C4-2B (cell line): Measurements from ENCODE around the gene EVA1B.
A peak's percentile ranks its signal among the peaks of the same experiment; 100 is the strongest.

ENCODE experiments used
- H3K27ac ChIP-seq: fragments of 450-650 bp; 2 replicates; pipeline ENCODE4 v1.5.1; 2017
- ZFX ChIP-seq: fragments of 450-650 bp; IDR thresholded peaks from 2 replicates; pipeline ENCODE4 v1.6.1; 2017
- TF ChIP-seq, protein P1 (sequence below): fragments of 450-650 bp; conservative IDR thresholded peaks from 2 replicates; pipeline ENCODE4 v1.5.1; 2017; ENCODE audit warnings: mild to moderate bottlenecking

Gene EVA1B, protein sequence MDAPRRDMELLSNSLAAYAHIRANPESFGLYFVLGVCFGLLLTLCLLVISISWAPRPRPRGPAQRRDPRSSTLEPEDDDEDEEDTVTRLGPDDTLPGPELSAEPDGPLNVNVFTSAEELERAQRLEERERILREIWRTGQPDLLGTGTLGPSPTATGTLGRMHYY

DNA sequence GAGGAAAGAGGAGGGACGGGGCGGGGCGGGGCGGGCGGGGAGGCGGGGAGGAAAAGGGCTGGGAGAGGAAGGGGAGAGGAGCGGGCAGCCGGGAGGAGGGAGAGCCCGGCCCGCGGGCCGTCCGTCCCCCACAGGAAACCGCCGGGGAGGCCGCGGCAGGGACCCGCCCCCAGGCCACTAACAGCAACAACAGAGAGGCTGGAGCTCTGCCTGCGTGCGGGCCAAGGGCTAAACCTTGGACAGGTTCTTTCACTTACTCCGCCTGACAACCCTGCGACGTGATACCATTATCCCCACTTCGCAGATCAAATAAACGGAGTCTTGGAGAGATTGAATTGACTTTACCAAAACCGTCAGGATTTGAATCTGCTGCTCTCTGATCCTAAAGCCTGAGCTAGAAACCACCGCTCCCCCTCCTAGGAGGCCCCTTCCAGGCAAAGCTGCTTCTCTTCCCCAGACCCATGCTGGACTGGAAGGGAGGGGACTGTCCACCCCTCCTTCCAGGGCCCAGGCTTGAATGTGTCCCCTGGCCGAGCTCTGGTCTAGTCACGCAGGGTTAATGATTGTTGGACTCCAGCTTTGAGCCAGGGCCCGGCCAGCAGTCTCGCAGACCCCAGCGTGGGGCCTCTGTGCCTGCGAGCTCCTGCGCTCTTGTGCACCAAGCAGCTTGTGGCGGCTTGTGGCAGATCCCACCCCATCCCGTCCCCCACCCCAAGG lies at the start of gene EVA1B:
Gene EVA1B (minus strand): TSS at position 10 of the 717 bp plus-strand sequence. CDS start 608 bp downstream, outside the sequence.
- TF ChIP-seq ZFX, result no peak
- TF ChIP-seq, protein P1, sequence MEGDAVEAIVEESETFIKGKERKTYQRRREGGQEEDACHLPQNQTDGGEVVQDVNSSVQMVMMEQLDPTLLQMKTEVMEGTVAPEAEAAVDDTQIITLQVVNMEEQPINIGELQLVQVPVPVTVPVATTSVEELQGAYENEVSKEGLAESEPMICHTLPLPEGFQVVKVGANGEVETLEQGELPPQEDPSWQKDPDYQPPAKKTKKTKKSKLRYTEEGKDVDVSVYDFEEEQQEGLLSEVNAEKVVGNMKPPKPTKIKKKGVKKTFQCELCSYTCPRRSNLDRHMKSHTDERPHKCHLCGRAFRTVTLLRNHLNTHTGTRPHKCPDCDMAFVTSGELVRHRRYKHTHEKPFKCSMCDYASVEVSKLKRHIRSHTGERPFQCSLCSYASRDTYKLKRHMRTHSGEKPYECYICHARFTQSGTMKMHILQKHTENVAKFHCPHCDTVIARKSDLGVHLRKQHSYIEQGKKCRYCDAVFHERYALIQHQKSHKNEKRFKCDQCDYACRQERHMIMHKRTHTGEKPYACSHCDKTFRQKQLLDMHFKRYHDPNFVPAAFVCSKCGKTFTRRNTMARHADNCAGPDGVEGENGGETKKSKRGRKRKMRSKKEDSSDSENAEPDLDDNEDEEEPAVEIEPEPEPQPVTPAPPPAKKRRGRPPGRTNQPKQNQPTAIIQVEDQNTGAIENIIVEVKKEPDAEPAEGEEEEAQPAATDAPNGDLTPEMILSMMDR, result no peak
- H3K27ac ChIP-seq, result peak within 1 kb of the TSS; percentile 52

DNA sequence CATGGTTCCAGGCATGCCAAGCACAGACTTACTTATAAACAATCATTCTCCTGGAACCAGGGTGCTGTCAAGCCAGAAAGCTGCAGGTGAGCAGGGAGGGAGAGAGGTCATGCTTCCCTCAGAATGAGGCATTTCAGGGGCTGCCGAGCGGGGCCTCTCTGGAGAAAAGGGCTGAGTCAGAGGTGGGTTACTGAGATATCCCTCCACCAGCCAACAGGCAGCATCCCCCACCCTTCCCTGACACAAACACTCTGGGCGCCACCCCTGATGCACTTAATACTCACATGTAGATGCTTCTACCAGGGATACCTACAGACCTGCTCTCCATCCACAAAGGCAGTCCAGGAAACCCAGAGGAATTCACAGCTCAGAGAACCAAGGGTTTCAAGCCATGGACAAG lies 49.2 kb upstream of the EVA1B start:
- H3K27ac ChIP-seq, result no peak overlapping the region; the same call in 1 of the 2 replicates
- TF ChIP-seq, protein P1, result no peak
- TF ChIP-seq ZFX, result no peak

DNA sequence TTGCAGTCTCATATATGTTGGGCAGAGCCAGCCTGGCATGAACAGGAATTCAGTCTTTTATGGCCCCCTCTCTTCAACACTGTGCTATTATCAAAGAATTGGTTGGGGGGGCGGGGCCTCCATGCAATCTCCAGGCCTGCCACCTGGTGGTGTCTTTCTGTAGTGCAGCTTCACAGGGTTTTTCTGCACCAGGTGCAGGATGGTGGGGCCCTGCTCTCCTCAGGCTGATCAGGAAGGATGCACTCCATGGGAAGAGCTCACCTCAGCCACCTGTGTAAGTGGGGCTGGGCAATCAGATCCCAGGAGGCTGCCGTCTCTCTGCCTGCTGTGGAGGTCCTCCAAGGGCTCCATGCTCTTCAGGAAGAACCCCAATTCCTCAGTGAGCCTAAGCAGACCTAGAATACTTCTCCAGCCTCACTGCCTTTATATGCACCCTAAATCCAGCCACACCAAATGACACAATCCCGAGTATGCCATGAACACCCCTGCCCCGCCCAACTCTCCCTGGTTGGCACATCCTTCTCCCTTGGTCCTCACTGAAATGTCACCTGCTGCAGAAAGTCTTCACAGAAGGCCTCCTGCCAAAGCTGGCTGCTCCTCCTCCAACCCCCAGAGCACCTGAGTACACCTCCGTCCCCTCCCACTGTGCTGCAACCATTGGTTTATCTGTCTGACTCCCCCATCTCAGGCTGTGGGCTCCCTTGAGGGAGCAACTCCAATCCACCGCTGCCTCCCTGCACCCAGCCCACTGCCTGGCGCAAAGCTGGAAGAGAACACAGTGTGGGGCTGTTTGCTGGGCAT lies 45.8 kb upstream of the EVA1B start:
- TF ChIP-seq ZFX, result no peak
- TF ChIP-seq, protein P1, result peak; percentile 95
- H3K27ac ChIP-seq, result no peak overlapping the region

DNA sequence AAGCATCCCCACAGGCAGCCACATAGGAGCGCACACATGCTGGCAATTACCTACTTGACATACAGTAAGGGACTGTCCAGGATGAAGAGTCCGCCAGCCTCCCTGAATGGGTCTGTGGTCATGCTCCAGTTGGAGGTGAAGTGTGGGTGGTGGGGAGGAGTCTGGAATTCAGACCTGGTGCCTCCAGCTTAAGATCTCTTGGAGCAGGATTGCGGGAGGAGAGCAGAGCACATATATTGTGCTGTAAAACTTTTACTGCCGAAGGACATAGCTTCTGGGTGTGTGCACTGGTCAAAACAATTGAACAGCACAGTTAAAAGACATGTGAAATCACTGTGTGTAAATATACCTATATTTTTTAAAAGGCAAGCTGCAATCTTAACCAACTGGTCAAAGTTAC lies 44.4 kb upstream of the EVA1B start:
- TF ChIP-seq, protein P1, result no peak
- no peak for TF ChIP-seq ZFX
- H3K27ac ChIP-seq, result no peak overlapping the region

DNA sequence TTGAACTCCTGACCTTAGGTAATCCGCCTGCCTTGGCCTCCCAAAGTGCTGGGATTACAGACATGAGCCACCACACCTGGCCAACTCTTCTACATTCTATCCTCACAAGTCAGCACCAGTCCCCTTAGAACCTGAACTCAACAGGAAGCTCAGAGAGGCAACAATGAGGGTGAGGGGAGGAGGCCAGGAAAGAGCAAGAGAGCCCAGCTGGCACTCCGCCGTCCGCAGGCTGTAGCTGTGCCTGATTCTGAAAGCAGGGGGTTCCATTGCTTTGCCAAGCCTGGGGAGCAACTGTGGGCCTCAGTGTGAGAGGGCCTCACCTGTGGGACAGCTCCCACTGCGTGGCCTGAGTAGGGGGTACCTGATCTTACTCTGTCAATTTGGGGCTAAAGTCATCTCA lies 43.6 kb upstream of the EVA1B start:
- H3K27ac ChIP-seq, result no peak overlapping the region
- TF ChIP-seq, protein P1, result no peak
- TF ChIP-seq ZFX, result no peak

DNA sequence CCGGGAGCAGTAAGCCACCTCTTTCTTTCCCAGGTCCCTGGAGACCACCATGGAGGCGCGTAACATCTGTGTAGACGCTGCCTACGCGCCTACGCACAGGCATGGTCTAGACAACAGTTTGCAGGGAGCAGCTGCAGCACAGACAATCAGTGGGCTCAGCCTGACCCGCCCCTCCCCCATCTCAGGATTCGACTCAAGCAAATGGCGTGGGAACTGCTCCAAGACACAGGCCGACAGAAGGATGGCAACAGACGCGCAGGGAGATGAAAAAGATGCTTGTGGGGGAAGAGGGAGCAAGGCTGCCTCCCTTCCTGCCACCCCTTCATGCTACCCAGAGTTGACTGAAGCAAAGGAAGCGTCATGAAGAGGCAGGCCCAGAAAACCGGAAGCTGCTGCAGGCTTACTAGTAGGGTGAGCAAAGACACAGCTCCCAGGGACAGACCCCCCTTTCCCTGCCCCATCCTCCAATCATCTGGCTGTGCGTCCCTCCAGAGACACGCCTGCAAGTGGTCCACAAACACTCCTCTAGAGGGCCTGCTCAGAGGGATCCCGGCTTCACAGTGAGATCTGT lies 42.7 kb upstream of the EVA1B start:
- no peak overlapping the region for H3K27ac ChIP-seq
- TF ChIP-seq ZFX, result no peak
- TF ChIP-seq, protein P1, result no peak

DNA sequence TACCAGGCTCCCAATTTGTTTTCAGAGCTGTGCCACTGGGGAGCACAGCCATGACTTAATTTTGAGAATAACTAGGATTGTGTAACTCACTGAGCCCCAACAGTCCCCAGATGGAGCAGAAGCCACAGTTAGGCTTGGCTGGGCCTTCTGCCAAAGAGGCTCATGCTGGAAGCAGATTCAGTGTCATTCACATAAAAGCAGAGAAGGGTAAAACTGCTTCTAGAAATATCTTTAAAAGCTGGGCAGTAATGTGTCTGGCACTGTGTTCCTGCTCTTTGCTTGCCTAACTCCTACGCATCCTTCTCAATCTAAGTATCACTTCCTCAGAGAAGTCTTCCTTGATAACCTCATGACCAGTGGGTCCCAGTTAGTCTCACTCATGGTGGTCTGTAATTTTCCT lies 41.9 kb upstream of the EVA1B start:
- TF ChIP-seq, protein P1, result no peak
- TF ChIP-seq ZFX, result no peak
- no peak overlapping the region for H3K27ac ChIP-seq
